GM19099 (cell line): Measurements from ENCODE around the gene TRMT61B.

Experiments used
- POLR2A ChIP-seq: IDR thresholded peaks from 3 replicates; pipeline ENCODE4 v1.6.1; 2011; ENCODE audit warnings: low read depth; ENCODE audit not compliant: insufficient read length; ENCODE audit errors: extremely low read depth

Gene TRMT61B

GRCh38 chr2:28818053-28818452 lies 52.1 kb downstream of the TRMT61B start:
- TF ChIP-seq POLR2A = no peak

- TF ChIP-seq POLR2A = peak; percentile 20
These were observed 59.5 kb downstream of the TRMT61B start, which contains the start of gene SPDYA for GRCh38 chr2:28810384-28811285. TSS of gene SPDYA (plus strand) at chr2:28810834. CDS start at chr2:28816015, 5,181 bp downstream.

GRCh38 chr2:28809927-28810326 lies 60.2 kb downstream of the TRMT61B start:
- TF ChIP-seq POLR2A = no peak

DNA sequence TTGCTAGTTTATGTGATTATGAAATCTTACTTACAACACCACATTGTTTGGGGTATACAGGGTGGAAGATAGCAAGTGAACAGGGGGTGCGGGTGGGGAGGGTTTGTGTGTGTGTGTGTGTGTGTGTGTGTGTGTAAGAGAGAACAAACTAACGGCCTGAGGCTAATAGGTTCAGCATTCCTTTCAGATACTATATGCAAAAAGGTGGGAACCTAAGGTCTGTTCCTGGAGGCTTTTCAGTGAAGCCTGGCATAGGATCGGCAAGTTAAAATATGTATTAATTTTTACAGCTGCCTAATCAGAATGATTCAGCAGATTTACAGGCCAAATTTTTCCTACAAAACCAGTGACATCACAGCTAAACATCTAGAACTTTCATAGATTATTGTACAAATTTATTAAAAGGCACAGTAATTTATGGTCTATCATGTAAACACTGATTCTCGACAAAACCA lies 67.1 kb downstream of the TRMT61B start:
- TF ChIP-seq POLR2A = no peak

GRCh38 chr2:28801726-28802125 lies 68.4 kb downstream of the TRMT61B start:
- TF ChIP-seq POLR2A = no peak
